Tibial artery (tissue), 4 donors: ENCODE results near the gene TPRX1.
A peak's percentile ranks its signal among the peaks of the same experiment; 100 is the strongest.
"Not testable (repeated sequence)": the region's sequence is repeated elsewhere in the genome, so short reads cannot be mapped to it uniquely, and the experiment has no call there.

Experiments
- DNase-seq, 2 donors: peaks; one replicate each; pipeline ENCODE4 v3.0.0-alpha.2; 2019
- H3K27ac ChIP-seq, 2 donors: fragments of 200-600 bp; sonication (generic) in 1 of 2; 1 replicate in 1 of 2; 2 replicates in 1 of 2; pipeline ENCODE4 v1.5.1; 2018 to 2019; ENCODE audit warnings: mild to moderate bottlenecking in 1 of 2
- H3K27me3 ChIP-seq, 2 donors: fragments of 200-600 bp; sonication (generic) in 1 of 2; one replicate each; pipeline versions ENCODE4 v1.5.1 to v1.6.0; 2016 to 2019
- H3K36me3 ChIP-seq, 3 donors: fragments of 200-600 bp; sonication (generic) in 2 of 3; one replicate each; pipeline ENCODE4 v1.5.1; 2016 to 2019; ENCODE audit warnings: mild to moderate bottlenecking in 2 of 3
- H3K4me1 ChIP-seq, 4 donors: fragments of 200-600 bp; sonication (generic) in 2 of 4; 1 replicate in 3 of 4; 2 replicates in 1 of 4; pipeline ENCODE4 v1.5.1; 2016 to 2019
- H3K4me3 ChIP-seq, 2 donors: fragments of 200-600 bp; sonication (generic) in 1 of 2; 1 replicate in 1 of 2; 2 replicates in 1 of 2; pipeline ENCODE4 v1.5.1; 2018 to 2019; ENCODE audit warnings: mild to moderate bottlenecking in 2 of 2
- H3K9me3 ChIP-seq, 3 donors: fragments of 200-600 bp; sonication (generic) in 1 of 3; one replicate each; pipeline ENCODE4 v1.5.1; 2016 to 2019
- intact Hi-C: fragments of 100-400 bp; cut with DNase I; formaldehyde crosslinking; loops from one replicate; pipeline ENCODE4 v1.15.0; 2023; ENCODE audit warnings: low total_unique reads
- TF ChIP-seq, protein P1 (sequence below), 2 experiments: fragments of 200-600 bp in 1 of 2; fragments of 450-650 bp in 1 of 2; IDR thresholded peaks; one replicate each; pipeline ENCODE4 v1.5.1; 2017 to 2019; ENCODE audit warnings: antibody characterized with exemption in 2 of 2, mild to moderate bottlenecking in 1 of 2, moderate library complexity in 1 of 2

Gene TPRX1

DNA sequence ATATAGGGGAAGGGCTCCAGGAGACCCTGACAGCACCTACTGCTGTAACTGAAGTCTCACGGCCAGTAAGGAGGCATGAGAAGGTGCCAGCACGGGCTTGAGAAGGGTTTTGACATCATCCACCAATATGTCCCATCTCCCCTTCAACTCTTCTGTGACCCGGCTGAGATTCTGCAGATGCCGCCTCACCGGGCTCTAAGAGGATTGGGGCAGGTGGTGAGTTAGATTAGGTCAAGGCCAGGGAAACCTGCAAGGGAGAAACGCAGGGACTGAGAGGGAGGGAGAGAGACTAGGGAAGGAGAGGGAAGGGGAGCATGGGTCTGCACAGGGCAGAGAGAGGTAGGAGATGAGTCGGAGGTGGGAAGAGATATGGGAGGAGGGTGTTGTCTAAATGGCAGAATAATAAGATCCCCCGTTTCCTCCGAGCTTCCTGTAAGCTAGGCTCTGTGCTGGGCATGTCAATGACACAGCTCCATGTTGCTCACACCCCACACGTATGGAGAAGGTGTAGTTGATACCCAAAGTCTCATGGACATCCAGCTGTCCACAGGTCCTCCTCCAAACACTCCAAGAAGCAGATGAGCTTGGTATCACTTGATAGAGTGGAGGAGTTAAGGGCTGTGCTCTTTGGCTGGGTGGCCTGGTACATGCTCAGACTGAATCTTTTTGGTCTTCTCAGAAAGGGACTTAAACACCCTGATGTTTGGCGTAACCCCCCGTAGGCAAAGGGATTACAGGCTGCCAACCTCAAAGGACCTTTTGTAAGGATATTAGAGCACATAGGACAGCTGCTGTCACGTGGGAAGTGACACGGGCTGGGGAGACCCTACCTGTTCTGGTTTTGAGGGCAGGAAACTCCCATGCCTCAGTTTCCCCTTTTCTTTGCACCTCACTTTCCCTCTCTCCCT is 6.1 kb downstream of the TPRX1 start:
- H3K9me3 ChIP-seq, result peaks cover 0 to 2% (median 0%) of the 10 kb centered on the region in 3 donors
- TF ChIP-seq, protein P1, sequence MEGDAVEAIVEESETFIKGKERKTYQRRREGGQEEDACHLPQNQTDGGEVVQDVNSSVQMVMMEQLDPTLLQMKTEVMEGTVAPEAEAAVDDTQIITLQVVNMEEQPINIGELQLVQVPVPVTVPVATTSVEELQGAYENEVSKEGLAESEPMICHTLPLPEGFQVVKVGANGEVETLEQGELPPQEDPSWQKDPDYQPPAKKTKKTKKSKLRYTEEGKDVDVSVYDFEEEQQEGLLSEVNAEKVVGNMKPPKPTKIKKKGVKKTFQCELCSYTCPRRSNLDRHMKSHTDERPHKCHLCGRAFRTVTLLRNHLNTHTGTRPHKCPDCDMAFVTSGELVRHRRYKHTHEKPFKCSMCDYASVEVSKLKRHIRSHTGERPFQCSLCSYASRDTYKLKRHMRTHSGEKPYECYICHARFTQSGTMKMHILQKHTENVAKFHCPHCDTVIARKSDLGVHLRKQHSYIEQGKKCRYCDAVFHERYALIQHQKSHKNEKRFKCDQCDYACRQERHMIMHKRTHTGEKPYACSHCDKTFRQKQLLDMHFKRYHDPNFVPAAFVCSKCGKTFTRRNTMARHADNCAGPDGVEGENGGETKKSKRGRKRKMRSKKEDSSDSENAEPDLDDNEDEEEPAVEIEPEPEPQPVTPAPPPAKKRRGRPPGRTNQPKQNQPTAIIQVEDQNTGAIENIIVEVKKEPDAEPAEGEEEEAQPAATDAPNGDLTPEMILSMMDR (IDR thresholded peaks at IDR 0.05), result no peak

GRCh38 chr19:47796785-47797184 is 7.6 kb downstream of the TPRX1 start:
- intact Hi-C loops, result no loop called here
- H3K27ac ChIP-seq, result no peak overlapping the region
- H3K27me3 ChIP-seq, result no peaks in the 10 kb centered on the region
- H3K36me3 ChIP-seq, result no peaks in the 10 kb centered on the region
- peaks cover 0 to 2% (median 0%) of the 10 kb centered on the region in 3 donors for H3K9me3 ChIP-seq
- TF ChIP-seq, protein P1 (IDR thresholded peaks at IDR 0.05), result no peak
- no peak for DNase-seq
- H3K4me3 ChIP-seq, result no peak overlapping the region
- H3K4me1 ChIP-seq, result peaks cover 0 to 8% (median 0%) of the 10 kb centered on the region in 4 donors

More for the DNA sequence above, 6.1 kb downstream of the TPRX1 start:
- no peak overlapping the region for H3K27ac ChIP-seq
- peaks cover 0 to 8% (median 0%) of the 10 kb centered on the region in 4 donors for H3K4me1 ChIP-seq
- intact Hi-C loops, result no loop called here
- no peaks in the 10 kb centered on the region for H3K36me3 ChIP-seq
- H3K27me3 ChIP-seq, result no peaks in the 10 kb centered on the region
- no peak for DNase-seq
- H3K4me3 ChIP-seq, result no peak overlapping the region

DNA sequence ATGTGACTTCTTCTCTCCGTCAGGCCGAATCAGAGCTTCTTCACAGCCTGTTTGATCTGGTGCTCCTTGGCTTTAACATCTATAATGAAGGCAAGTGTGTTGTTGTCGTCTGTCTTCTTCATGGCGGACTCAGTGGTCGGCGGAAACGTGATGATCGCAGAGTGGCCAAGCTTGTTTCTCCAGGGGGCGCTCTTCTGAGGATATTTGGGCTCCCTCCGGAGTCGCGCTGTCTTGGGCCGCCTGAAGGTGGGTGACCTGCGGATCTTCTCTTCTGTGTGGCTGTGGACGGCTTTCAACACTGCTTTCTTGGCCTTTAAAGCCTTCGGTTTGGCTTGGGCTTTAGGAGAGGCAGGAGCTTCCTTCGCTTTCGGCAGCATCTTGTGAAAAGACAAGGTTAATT is 9.8 kb downstream of the TPRX1 start:
- TF ChIP-seq, protein P1 (IDR thresholded peaks at IDR 0.05), result no peak
- Histone ChIP-seq H3K36me3 (no peaks in the 10 kb centered on the region), H3K4me3 (no peak overlapping the region), H3K4me1 (peaks cover 0 to 8% (median 0%) of the 10 kb centered on the region in 4 donors), H3K27ac (no peak overlapping the region), H3K27me3 (no peaks in the 10 kb centered on the region), H3K9me3 (no peaks in the 10 kb centered on the region)
- intact Hi-C loops, result no loop called here
- DNase-seq, result no peak

GRCh38 chr19:47792616-47793015 is 11.7 kb downstream of the TPRX1 start:
- no peak overlapping the region for H3K27ac ChIP-seq
- peaks cover 0 to 8% (median 0%) of the 10 kb centered on the region in 3 donors for H3K36me3 ChIP-seq
- no peak for DNase-seq
- intact Hi-C loops, result no loop called here
- H3K4me1 ChIP-seq, result peaks cover 0 to 8% (median 3%) of the 10 kb centered on the region in 4 donors
- H3K27me3 ChIP-seq, result no peaks in the 10 kb centered on the region
- TF ChIP-seq, protein P1 (IDR thresholded peaks at IDR 0.05), result no peak
- H3K9me3 ChIP-seq, result no peaks in the 10 kb centered on the region
- H3K4me3 ChIP-seq, result no peak overlapping the region

DNA sequence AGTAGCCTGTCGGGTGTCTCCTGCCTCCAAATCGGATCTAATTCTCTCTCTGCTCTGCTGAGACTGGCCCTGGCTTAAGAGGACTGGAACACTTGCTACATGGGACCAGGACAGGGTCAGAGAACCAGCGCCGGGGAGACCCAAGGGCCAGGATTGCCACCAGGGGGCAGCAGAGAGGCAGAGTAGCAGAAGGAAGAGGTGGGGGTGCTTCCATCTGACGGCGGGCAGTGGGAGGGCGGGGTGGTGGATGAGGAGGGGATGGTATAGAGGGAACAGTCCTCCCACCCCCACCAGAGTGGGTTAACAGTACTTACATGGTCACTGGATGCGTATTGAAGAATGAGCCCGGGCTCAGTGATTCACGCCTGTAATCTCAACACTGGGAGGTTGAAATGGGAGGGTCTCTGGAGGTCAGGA is 13.9 kb downstream of the TPRX1 start:
- no peaks in the 10 kb centered on the region for H3K27me3 ChIP-seq
- H3K9me3 ChIP-seq, result no peaks in the 10 kb centered on the region
- H3K27ac ChIP-seq, result no peak overlapping the region
- intact Hi-C loops, result no loop called here
- H3K4me3 ChIP-seq, result no peak overlapping the region
- TF ChIP-seq, protein P1 (IDR thresholded peaks at IDR 0.05), result peak; percentile 72 to 88
- peak; percentile 79 to 86 for DNase-seq
- peaks cover 0 to 6% (median 0%) of the 10 kb centered on the region in 4 donors for H3K4me1 ChIP-seq
- H3K36me3 ChIP-seq, result peaks cover 15 to 28% (median 18%) of the 10 kb centered on the region in 3 donors

- peaks cover 21 to 34% (median 24%) of the 10 kb centered on the region in 3 donors for H3K36me3 ChIP-seq
- not testable (repeated sequence) for DNase-seq, H3K27ac ChIP-seq, H3K4me1 ChIP-seq, H3K27me3 ChIP-seq, H3K9me3 ChIP-seq, H3K4me3 ChIP-seq
- intact Hi-C loops, result loop anchor here (5.0 kb wide), 1 partner anchor 78 kb away; the partner anchor contains the start of gene EHD2
Observed at GRCh38 chr19:47789811-47790210, 14.5 kb downstream of the TPRX1 start.

GRCh38 chr19:47787307-47787706 is 17.0 kb downstream of the TPRX1 start:
- Histone ChIP-seq H3K36me3 (peaks cover 44 to 59% (median 49%) of the 10 kb centered on the region in 3 donors), H3K27ac (peak overlapping the region in 1 of 2 donors; percentile 34), H3K4me1 (peaks cover 0 to 20% (median 14%) of the 10 kb centered on the region in 4 donors)
- intact Hi-C loops, result loop anchor here (2.0 to 5.0 kb wide), 2 partner anchors 21 to 75 kb away; partner anchors contain the start of gene EHD2
- H3K4me3 ChIP-seq, H3K9me3 ChIP-seq, DNase-seq, H3K27me3 ChIP-seq: not testable (repeated sequence)
